Neural progenitor cell (in vitro differentiated cells): ENCODE measurements around the gene OPRD1. TPM values are rescaled to one million over a fixed set of nuclear protein-coding genes. Genes with fewer than 3 reads are reported as not detected.
A peak's percentile ranks its signal among the peaks of the same experiment; 100 is the strongest.
"Not testable (repeated sequence)": the region's sequence is repeated elsewhere in the genome, so short reads cannot be mapped to it uniquely, and the experiment has no call there.

ENCODE experiments used
- DNase-seq: peaks from one replicate; pipeline ENCODE4 v3.0.0-alpha.2; 2016; ENCODE audit warnings: low spot score
- H2AFZ ChIP-seq: fragments of 200-600 bp; sonication (generic); replicated peaks from 2 replicates; pipeline ENCODE4 v1.6.1; 2016; ENCODE audit warnings: antibody characterized with exemption
- H3F3A ChIP-seq: fragments of 200-600 bp; sonication (generic); 2 replicates; pipeline ENCODE4 v1.6.1; 2016; ENCODE audit warnings: antibody characterized with exemption, low read depth
- H3K27ac ChIP-seq: fragments of 200-600 bp; sonication (generic); 2 replicates; pipeline ENCODE4 v1.5.1; 2016; ENCODE audit warnings: mild to moderate bottlenecking
- H3K27me3 ChIP-seq: fragments of 200-600 bp; sonication (generic); 2 replicates; pipeline ENCODE4 v1.6.1; 2016; ENCODE audit warnings: mild to moderate bottlenecking, moderate library complexity
- H3K36me3 ChIP-seq: fragments of 200-600 bp; sonication (generic); 2 replicates; pipeline ENCODE4 v1.5.1; 2016
- H3K4me1 ChIP-seq: fragments of 200-600 bp; sonication (generic); 2 replicates; pipeline ENCODE4 v1.6.1; 2016; ENCODE audit warnings: mixed run types
- H3K4me2 ChIP-seq: fragments of 200-600 bp; sonication (generic); 2 replicates; pipeline ENCODE4 v1.6.1; 2016
- H3K4me3 ChIP-seq: fragments of 200-600 bp; sonication (generic); 2 replicates; pipeline ENCODE4 v1.5.1; 2016
- H3K79me2 ChIP-seq: fragments of 200-600 bp; sonication (generic); 2 replicates; pipeline ENCODE4 v1.6.1; 2016; ENCODE audit warnings: low read depth
- H3K9ac ChIP-seq: fragments of 200-600 bp; sonication (generic); 2 replicates; pipeline ENCODE4 v1.6.1; 2016
- H3K9me3 ChIP-seq: fragments of 200-600 bp; sonication (generic); 2 replicates; pipeline ENCODE4 v1.5.1; 2016; ENCODE audit warnings: low read depth
- H4K20me1 ChIP-seq: fragments of 200-600 bp; sonication (generic); 2 replicates; pipeline ENCODE4 v1.6.1; 2016; ENCODE audit warnings: low read depth
- H3K27ac Mint-ChIP-seq: 3 replicates; pipeline ENCODE4 v1.8.0; 2021; ENCODE audit warnings: mixed read lengths
- H3K27me3 Mint-ChIP-seq: 2 replicates; pipeline ENCODE4 v1.8.0; 2022; ENCODE audit warnings: low read depth, mild to moderate bottlenecking, inconsistent platforms, moderate library complexity, mixed read lengths; ENCODE audit not compliant: insufficient read depth
- H3K36me3 Mint-ChIP-seq: 3 replicates; pipeline ENCODE4 v1.8.0; 2021; ENCODE audit warnings: mixed read lengths
- H3K4me1 Mint-ChIP-seq: 3 replicates; pipeline ENCODE4 v1.8.0; 2021; ENCODE audit warnings: mixed read lengths
- H3K4me3 Mint-ChIP-seq: 3 replicates; pipeline ENCODE4 v1.8.0; 2021; ENCODE audit warnings: mild to moderate bottlenecking, moderate library complexity, mixed read lengths
- H3K9me3 Mint-ChIP-seq: 3 replicates; pipeline ENCODE4 v1.8.0; 2020; ENCODE audit warnings: mixed read lengths
- EZH2 ChIP-seq: fragments of 200-600 bp; sonication (generic); IDR thresholded peaks from 2 replicates; pipeline ENCODE4 v1.6.1; 2017; ENCODE audit warnings: antibody characterized with exemption, mild to moderate bottlenecking, moderate library complexity
- EZH2phosphoT487 ChIP-seq: fragments of 200-600 bp; sonication (generic); IDR thresholded peaks from 2 replicates; pipeline ENCODE4 v1.6.1; 2017; ENCODE audit warnings: antibody characterized with exemption
- total RNA-seq: library from RNA; depleted of rRNA; stranded (reverse); fragments of >200 nt; gene quantifications from 2 replicates; pipeline ENCODE4 v1.2.3, GENCODE V29; 2015; ENCODE audit warnings: low replicate concordance
- TF ChIP-seq, protein P1 (sequence below): fragments of 200-600 bp; sonication (generic); IDR thresholded peaks from 2 replicates; pipeline ENCODE4 v1.5.1; 2017; ENCODE audit warnings: antibody characterized with exemption, mild to moderate bottlenecking

The OPRD1 gene
- total RNA-seq, 1 donor from 2014 or later, result 0.37 TPM

DNA sequence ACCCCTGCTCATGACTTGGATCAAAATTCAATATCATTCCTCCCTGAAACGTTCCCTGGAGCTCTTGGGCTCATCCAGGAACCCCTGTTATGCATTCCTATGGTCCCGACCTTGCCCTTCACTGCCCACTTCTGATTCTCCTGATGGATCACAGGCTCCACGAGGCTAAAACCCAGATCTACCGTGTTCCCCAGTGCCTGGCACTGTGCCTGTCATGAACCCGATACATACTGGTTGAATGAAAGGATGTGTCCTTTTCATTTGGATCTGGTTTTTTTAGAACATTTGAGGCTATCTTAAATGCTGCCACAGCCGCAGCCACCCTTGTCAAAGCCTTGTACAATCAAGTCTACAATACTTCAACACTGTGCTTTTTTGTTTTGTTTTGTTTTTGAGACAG lies 22.2 kb upstream of the OPRD1 start:
- H4K20me1 ChIP-seq, result no peaks in the 10 kb centered on the region
- Mint-ChIP-seq H3K9me3 (no peaks in the 10 kb centered on the region), H3K27me3 (no peaks in the 10 kb centered on the region), H3K36me3 (no peaks in the 10 kb centered on the region), H3K27ac (peak overlapping the region; percentile 40), H3K4me1 (peaks cover 12% of the 10 kb centered on the region), H3K4me3 (no peak overlapping the region)
- no peaks in the 10 kb centered on the region for H3K79me2 ChIP-seq
- no peaks in the 10 kb centered on the region for H3K4me1 ChIP-seq
- no peak overlapping the region for H3K27ac ChIP-seq
- no peak overlapping the region for H3K9ac ChIP-seq
- H3K4me2 ChIP-seq, result no peak overlapping the region
- H3F3A ChIP-seq, result no peaks in the 10 kb centered on the region
- no peaks in the 10 kb centered on the region for H3K9me3 ChIP-seq
- no peak overlapping the region for H3K4me3 ChIP-seq
- no peak overlapping the region for H2AFZ ChIP-seq
- no peaks in the 10 kb centered on the region for H3K27me3 ChIP-seq
- no peak for DNase-seq
- no peaks in the 10 kb centered on the region for H3K36me3 ChIP-seq
- TF ChIP-seq EZH2phosphoT487, result no peak
- TF ChIP-seq EZH2, result no peak
- TF ChIP-seq, protein P1, sequence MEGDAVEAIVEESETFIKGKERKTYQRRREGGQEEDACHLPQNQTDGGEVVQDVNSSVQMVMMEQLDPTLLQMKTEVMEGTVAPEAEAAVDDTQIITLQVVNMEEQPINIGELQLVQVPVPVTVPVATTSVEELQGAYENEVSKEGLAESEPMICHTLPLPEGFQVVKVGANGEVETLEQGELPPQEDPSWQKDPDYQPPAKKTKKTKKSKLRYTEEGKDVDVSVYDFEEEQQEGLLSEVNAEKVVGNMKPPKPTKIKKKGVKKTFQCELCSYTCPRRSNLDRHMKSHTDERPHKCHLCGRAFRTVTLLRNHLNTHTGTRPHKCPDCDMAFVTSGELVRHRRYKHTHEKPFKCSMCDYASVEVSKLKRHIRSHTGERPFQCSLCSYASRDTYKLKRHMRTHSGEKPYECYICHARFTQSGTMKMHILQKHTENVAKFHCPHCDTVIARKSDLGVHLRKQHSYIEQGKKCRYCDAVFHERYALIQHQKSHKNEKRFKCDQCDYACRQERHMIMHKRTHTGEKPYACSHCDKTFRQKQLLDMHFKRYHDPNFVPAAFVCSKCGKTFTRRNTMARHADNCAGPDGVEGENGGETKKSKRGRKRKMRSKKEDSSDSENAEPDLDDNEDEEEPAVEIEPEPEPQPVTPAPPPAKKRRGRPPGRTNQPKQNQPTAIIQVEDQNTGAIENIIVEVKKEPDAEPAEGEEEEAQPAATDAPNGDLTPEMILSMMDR, result no peak

DNA sequence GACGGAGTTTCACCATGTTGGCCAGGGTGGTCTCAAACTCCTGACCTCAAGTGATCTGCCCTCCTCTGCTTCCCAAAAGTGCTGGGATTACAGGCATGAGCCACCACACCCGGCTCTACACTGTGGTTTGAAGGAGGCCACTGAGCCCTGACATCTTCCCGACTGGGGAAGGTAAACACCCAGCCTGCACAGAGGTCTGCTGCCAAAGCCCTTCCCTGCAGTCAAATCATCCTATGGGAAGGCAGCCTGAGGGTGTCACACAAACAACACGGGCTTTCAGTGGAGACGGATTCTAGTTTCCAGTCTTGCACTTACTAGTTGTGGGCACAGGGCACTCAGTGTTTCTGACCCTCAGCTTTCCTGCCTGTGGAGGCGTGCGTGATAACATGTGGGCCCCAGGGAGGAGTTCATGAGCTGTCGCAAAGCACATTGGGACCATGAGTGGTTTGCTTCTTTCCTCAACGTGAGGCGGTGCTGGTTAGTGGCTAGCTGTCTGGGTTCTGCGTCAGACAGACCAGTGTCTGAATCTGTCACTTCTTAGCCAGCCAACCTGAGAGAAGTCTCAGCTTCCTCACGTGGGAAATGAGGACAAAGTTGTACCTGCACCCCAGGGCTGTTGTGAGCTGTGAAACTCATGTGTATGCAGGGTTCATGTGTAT lies 21.5 kb upstream of the OPRD1 start:
- Mint-ChIP-seq H3K27me3 (peaks cover 4% of the 10 kb centered on the region), H3K4me1 (peaks cover 8% of the 10 kb centered on the region), H3K9me3 (no peaks in the 10 kb centered on the region), H3K36me3 (no peaks in the 10 kb centered on the region), H3K4me3 (no peak overlapping the region), H3K27ac (peak overlapping the region; percentile 39)
- no peak for DNase-seq
- Histone ChIP-seq H3K36me3 (no peaks in the 10 kb centered on the region), H3K27me3 (no peaks in the 10 kb centered on the region), H3K4me2 (no peak overlapping the region), H3K9ac (no peak overlapping the region), H3K27ac (no peak overlapping the region), H3K4me3 (no peak overlapping the region), H3K79me2 (no peaks in the 10 kb centered on the region), H3K4me1 (no peaks in the 10 kb centered on the region), H3K9me3 (no peaks in the 10 kb centered on the region), H3F3A (no peaks in the 10 kb centered on the region), H4K20me1 (no peaks in the 10 kb centered on the region), H2AFZ (no peak overlapping the region)
- TF ChIP-seq EZH2phosphoT487 (no peak), EZH2 (no peak)
- TF ChIP-seq, protein P1, result no peak

DNA sequence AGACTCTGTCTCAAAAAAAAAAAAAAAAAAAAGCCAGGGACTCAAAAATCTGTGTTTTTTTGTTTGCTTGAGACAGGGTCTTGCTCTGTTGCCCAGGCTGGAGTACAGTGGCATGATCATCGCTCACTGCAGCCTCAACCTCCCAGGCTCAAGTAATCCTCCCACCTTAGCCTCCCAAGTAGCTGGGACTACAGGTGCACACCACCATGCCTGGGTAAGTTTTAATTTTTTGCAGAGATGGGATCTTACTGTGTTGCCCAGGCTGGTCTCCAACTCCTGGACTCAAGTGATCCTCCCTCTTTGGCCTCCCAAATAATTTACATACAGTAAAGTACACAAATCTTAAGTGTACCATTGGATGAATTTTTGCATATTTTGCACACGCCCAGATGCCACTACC lies 20.0 kb upstream of the OPRD1 start:
- H3K27me3 Mint-ChIP-seq, H3K9me3 Mint-ChIP-seq, H3K27me3 ChIP-seq, H3F3A ChIP-seq, H3K4me3 ChIP-seq, H3K9me3 ChIP-seq, H2AFZ ChIP-seq, H3K4me2 ChIP-seq, H3K36me3 ChIP-seq, H4K20me1 ChIP-seq, H3K27ac ChIP-seq, H3K9ac ChIP-seq, DNase-seq, H3K27ac Mint-ChIP-seq, H3K4me1 Mint-ChIP-seq, H3K4me3 Mint-ChIP-seq, H3K79me2 ChIP-seq, H3K4me1 ChIP-seq, H3K36me3 Mint-ChIP-seq: not testable (repeated sequence)

DNA sequence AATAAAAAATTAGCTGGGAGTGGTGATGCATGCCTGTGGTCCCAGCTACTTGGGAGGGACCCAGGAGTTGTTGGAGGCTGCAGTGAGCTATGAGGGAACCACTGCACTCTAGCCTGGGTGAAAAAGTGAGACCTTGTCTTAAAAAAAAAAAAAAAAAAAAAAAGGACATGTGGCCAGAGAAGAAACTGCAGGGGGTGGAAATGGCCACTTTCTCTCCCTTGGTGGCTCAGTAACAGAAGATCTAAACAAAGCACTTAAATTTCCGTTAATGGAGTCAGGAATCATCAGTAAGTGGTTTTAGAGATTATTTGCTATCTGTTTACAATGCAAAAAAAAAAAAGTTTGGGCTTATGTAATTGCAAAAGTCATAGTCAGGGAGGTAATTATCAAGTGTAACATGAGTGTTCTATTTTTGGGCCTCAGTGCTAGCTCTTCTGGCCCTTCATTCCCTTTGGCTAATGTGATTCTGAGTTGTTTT lies 19.3 kb upstream of the OPRD1 start:
- H3K27me3 ChIP-seq, result no peaks in the 10 kb centered on the region
- no peak overlapping the region for H3K4me3 Mint-ChIP-seq
- H3K36me3 Mint-ChIP-seq, result no peaks in the 10 kb centered on the region

DNA sequence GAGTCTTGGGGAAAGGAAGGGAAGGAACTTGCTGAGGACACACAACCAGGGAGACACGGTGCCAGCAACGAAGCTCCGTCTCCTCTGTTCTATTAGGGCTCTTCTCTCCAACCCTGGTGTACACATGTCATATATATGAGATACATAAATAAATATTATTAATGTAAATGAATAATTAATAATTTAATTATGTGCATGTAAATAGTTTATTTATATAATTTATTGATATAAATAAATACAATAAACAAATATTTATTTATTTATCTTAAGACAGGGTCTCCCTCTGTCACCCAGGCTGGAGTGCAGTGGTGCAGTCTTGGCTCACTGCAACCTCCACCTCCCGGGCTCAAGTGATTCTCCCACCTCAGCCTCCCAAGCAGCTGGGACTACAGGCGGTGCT lies 17.4 kb upstream of the OPRD1 start:
- H3K27me3 Mint-ChIP-seq, DNase-seq, H2AFZ ChIP-seq, H3K4me3 Mint-ChIP-seq, H3K4me3 ChIP-seq, H4K20me1 ChIP-seq, H3K79me2 ChIP-seq, H3K4me1 ChIP-seq, H3K4me1 Mint-ChIP-seq, H3F3A ChIP-seq, H3K27ac ChIP-seq, H3K9me3 Mint-ChIP-seq, H3K9me3 ChIP-seq, H3K36me3 Mint-ChIP-seq, H3K27me3 ChIP-seq, H3K4me2 ChIP-seq, H3K9ac ChIP-seq, H3K27ac Mint-ChIP-seq, H3K36me3 ChIP-seq: not testable (repeated sequence)

More for the DNA sequence above, 19.3 kb upstream of the OPRD1 start:
- Mint-ChIP-seq H3K4me1 (peaks cover 8% of the 10 kb centered on the region), H3K9me3 (no peaks in the 10 kb centered on the region), H3K27me3 (peaks cover 5% of the 10 kb centered on the region), H3K27ac (peak overlapping the region; percentile 3)
- Histone ChIP-seq H3K4me2 (no peak overlapping the region), H3F3A (peaks cover 6% of the 10 kb centered on the region), H3K4me3 (no peak overlapping the region), H3K79me2 (no peaks in the 10 kb centered on the region), H3K27ac (no peak overlapping the region), H3K9ac (no peak overlapping the region), H3K36me3 (no peaks in the 10 kb centered on the region), H4K20me1 (no peaks in the 10 kb centered on the region), H3K4me1 (no peaks in the 10 kb centered on the region), H2AFZ (no peak overlapping the region), H3K9me3 (no peaks in the 10 kb centered on the region)
- TF ChIP-seq, protein P1, result no peak
- TF ChIP-seq EZH2phosphoT487, result no peak
- no peak for TF ChIP-seq EZH2
- DNase-seq, result no peak
